GM23338 (cell line): ENCODE measurements around the gene CCDC178. TPM values are rescaled to one million over a fixed set of nuclear protein-coding genes. Genes with fewer than 3 reads are reported as not detected.

Source experiments
- ATAC-seq: fragments of 200-7000 bp; cut with Tn5 transposase; 3 replicates; pipeline ENCODE4 v1.9.1; 2020
- DNase-seq: peaks from one replicate; pipeline ENCODE4 v3.0.0-alpha.2; 2015; ENCODE audit warnings: low spot score
- H2AFZ ChIP-seq: fragments of 200-600 bp; sonication (generic); 2 replicates; pipeline ENCODE4 v1.8.0; 2016; ENCODE audit warnings: antibody characterized with exemption, mild to moderate bottlenecking, moderate library complexity
- H3F3A ChIP-seq: fragments of 200-600 bp; sonication (generic); replicated peaks from 2 replicates; pipeline ENCODE4 v1.8.0; 2017; ENCODE audit warnings: antibody characterized with exemption, mixed run types, low read depth
- H3K27ac ChIP-seq: fragments of 200-600 bp; sonication (generic); 2 replicates; pipeline ENCODE4 v1.6.1; 2016; ENCODE audit warnings: low read depth
- H3K27me3 ChIP-seq: fragments of 200-600 bp; sonication (generic); 2 replicates; pipeline ENCODE4 v1.8.0; 2016; ENCODE audit warnings: mild to moderate bottlenecking, mixed run types, moderate library complexity; ENCODE audit not compliant: insufficient read depth
- H3K36me3 ChIP-seq: fragments of 200-600 bp; sonication (generic); 2 replicates; pipeline ENCODE4 v1.8.0; 2016; ENCODE audit warnings: mild to moderate bottlenecking; ENCODE audit not compliant: insufficient read depth
- H3K4me1 ChIP-seq: fragments of 200-600 bp; sonication (generic); 2 replicates; pipeline ENCODE4 v1.8.0; 2016; ENCODE audit warnings: mild to moderate bottlenecking, moderate library complexity; ENCODE audit not compliant: insufficient read depth
- H3K4me2 ChIP-seq: fragments of 200-600 bp; sonication (generic); 2 replicates; pipeline ENCODE4 v1.7.1; 2017; ENCODE audit warnings: mixed run types
- H3K4me3 ChIP-seq: fragments of 200-600 bp; sonication (generic); 2 replicates; pipeline ENCODE4 v1.6.1; 2016; ENCODE audit warnings: mixed run types
- H3K79me2 ChIP-seq: fragments of 200-600 bp; sonication (generic); replicated peaks from 2 replicates; pipeline ENCODE4 v1.8.0; 2017; ENCODE audit warnings: mild to moderate bottlenecking; ENCODE audit not compliant: insufficient read depth
- H3K9me2 ChIP-seq: fragments of 200-600 bp; sonication (generic); 2 replicates; pipeline ENCODE4 v1.8.0; 2017; ENCODE audit not compliant: insufficient read depth
- H4K20me1 ChIP-seq: fragments of 200-600 bp; sonication (generic); replicated peaks from 2 replicates; pipeline ENCODE4 v1.8.0; 2017; ENCODE audit warnings: mild to moderate bottlenecking; ENCODE audit not compliant: insufficient read depth
- H3K27ac Mint-ChIP-seq: 2 replicates; pipeline ENCODE4 v1.8.0; 2020; ENCODE audit warnings: inconsistent platforms, mild to moderate bottlenecking, moderate library complexity, mixed read lengths
- H3K27me3 Mint-ChIP-seq: 3 replicates; pipeline ENCODE4 v1.8.0; 2022; ENCODE audit warnings: low read depth, mild to moderate bottlenecking, moderate library complexity, mixed read lengths, inconsistent platforms; ENCODE audit not compliant: insufficient read depth, poor library complexity
- H3K36me3 Mint-ChIP-seq: 3 replicates; pipeline ENCODE4 v1.8.0; 2021; ENCODE audit warnings: low read depth, mild to moderate bottlenecking, inconsistent platforms, moderate library complexity, mixed read lengths
- H3K4me1 Mint-ChIP-seq: 3 replicates; pipeline ENCODE4 v1.8.0; 2020; ENCODE audit warnings: mild to moderate bottlenecking, inconsistent platforms, mixed read lengths
- H3K4me3 Mint-ChIP-seq: 3 replicates; pipeline ENCODE4 v1.8.0; 2021; ENCODE audit warnings: moderate library complexity, mild to moderate bottlenecking, inconsistent platforms, mixed read lengths
- H3K9me3 Mint-ChIP-seq: 3 replicates; pipeline ENCODE4 v1.8.0; 2020; ENCODE audit warnings: moderate library complexity, mild to moderate bottlenecking, inconsistent platforms, mixed read lengths
- CREB1 ChIP-seq: fragments of 250-450 bp; sonication (Bioruptor Pico); IDR thresholded peaks from 2 replicates; pipeline ENCODE4 v1.5.0; 2020; ENCODE audit warnings: low read depth, mild to moderate bottlenecking, moderate library complexity
- CTCF ChIP-seq, 2 experiments: fragments of 200-600 bp in 1 of 2; sonication (generic) in 1 of 2; conservative IDR thresholded peaks; 2 replicates each; pipeline versions ENCODE4 v1.5.1 to v1.6.1; 2016 to 2017; ENCODE audit warnings: antibody characterized with exemption in 2 of 2, low read depth in 2 of 2, mild to moderate bottlenecking in 2 of 2, moderate library complexity in 1 of 2
- ETS1 ChIP-seq: IDR thresholded peaks from 2 replicates; pipeline ENCODE4 v1.6.1; 2016; ENCODE audit warnings: antibody characterized with exemption
- EZH2 ChIP-seq: fragments of 200-600 bp; sonication (generic); IDR thresholded peaks from one replicate; pipeline ENCODE4 v1.8.0; 2017; ENCODE audit warnings: antibody characterized with exemption, mild to moderate bottlenecking, low read depth; ENCODE audit not compliant: unreplicated experiment
- JUNB ChIP-seq: IDR thresholded peaks from one replicate; pipeline ENCODE4 v1.6.1; 2016; ENCODE audit warnings: antibody characterized with exemption; ENCODE audit not compliant: unreplicated experiment
- POLR2AphosphoS5 ChIP-seq: IDR thresholded peaks from 2 replicates; pipeline ENCODE4 v1.6.1; 2016; ENCODE audit warnings: antibody characterized with exemption, low read depth
- REST ChIP-seq: IDR thresholded peaks from one replicate; pipeline ENCODE4 v1.6.1; 2018; ENCODE audit warnings: antibody characterized with exemption; ENCODE audit not compliant: unreplicated experiment
- STAT1 ChIP-seq: IDR thresholded peaks from one replicate; pipeline ENCODE4 v1.6.1; 2016; ENCODE audit warnings: antibody characterized with exemption; ENCODE audit not compliant: unreplicated experiment
- ZNF114 ChIP-seq: fragments of 250-450 bp; sonication (Bioruptor Pico); IDR thresholded peaks from 2 replicates; pipeline ENCODE4 v1.5.0; 2020; ENCODE audit warnings: mild to moderate bottlenecking, moderate library complexity
- ZNF331 ChIP-seq: fragments of 250-450 bp; sonication (Bioruptor Pico); IDR thresholded peaks from 2 replicates; pipeline ENCODE4 v1.5.0; 2020; ENCODE audit warnings: low read depth, mild to moderate bottlenecking, moderate library complexity
- polyA plus RNA-seq: library from polyadenylated mRNA; unstranded; fragments of >200 nt; fragmentation: Nextera tagmentation; extraction: Ambion mirVana; gene quantifications from 2 replicates; pipeline ENCODE4 v1.2.1, GENCODE V29; 2016
- total RNA-seq: library from RNA; depleted of rRNA; stranded (reverse); fragments of >200 nt; shearing (Covaris generic); gene quantifications from 2 replicates; pipeline ENCODE4 v1.2.3, GENCODE V29; 2014

The CCDC178 gene
- total and polyA plus RNA-seq, 2 experiments from 2014 or later = 0.17 to 0.24 TPM

GRCh38 chr18:32975501-32975900 lies 465.0 kb downstream of the CCDC178 start:
- Mint-ChIP-seq H3K4me3 (no peak overlapping the region), H3K9me3 (no peaks in the 10 kb centered on the region), H3K27me3 (no peaks in the 10 kb centered on the region), H3K36me3 (no peaks in the 10 kb centered on the region), H3K27ac (no peak overlapping the region), H3K4me1 (peaks cover 7% of the 10 kb centered on the region; the same call in 1 of the 3 replicates)
- H4K20me1 ChIP-seq = no peaks in the 10 kb centered on the region
- no peak overlapping the region for H3K4me3 ChIP-seq
- H3K36me3 ChIP-seq = no peaks in the 10 kb centered on the region
- no peak overlapping the region for H2AFZ ChIP-seq
- DNase-seq (no peak), ATAC-seq (no peak)
- H3K4me2 ChIP-seq = no peak overlapping the region
- no peak overlapping the region for H3K27ac ChIP-seq
- H3F3A ChIP-seq = no peaks in the 10 kb centered on the region
- no peaks in the 10 kb centered on the region for H3K79me2 ChIP-seq
- no peaks in the 10 kb centered on the region for H3K4me1 ChIP-seq
- no peak for TF ChIP-seq JUNB
- TF ChIP-seq CREB1 (CRISPR knock-in tag) = no peak
- TF ChIP-seq ZNF331 (CRISPR knock-in tag) = no peak
- no peak for TF ChIP-seq ZNF114
- no peak for TF ChIP-seq CTCF (conservative IDR thresholded peaks at IDR 0.05; ENCODE audit: low read depth in 2 of 2)
- no peak for TF ChIP-seq EZH2
- no peak for TF ChIP-seq REST
- no peaks in the 10 kb centered on the region for H3K27me3 ChIP-seq
- H3K9me2 ChIP-seq = peaks cover 2% of the 10 kb centered on the region; the same call in 1 of the 2 replicates

GRCh38 chr18:32975163-32975436 lies 465.4 kb downstream of the CCDC178 start:
- no peaks in the 10 kb centered on the region for H3K27me3 Mint-ChIP-seq
- no peaks in the 10 kb centered on the region for H3F3A ChIP-seq
- H2AFZ ChIP-seq = no peak overlapping the region
- H3K9me3 Mint-ChIP-seq = no peaks in the 10 kb centered on the region
- peaks cover 7% of the 10 kb centered on the region; the same call in 1 of the 3 replicates for H3K4me1 Mint-ChIP-seq
- no peak overlapping the region for H3K27ac Mint-ChIP-seq
- no peaks in the 10 kb centered on the region for H3K36me3 Mint-ChIP-seq
- no peaks in the 10 kb centered on the region for H3K4me1 ChIP-seq
- no peak overlapping the region for H3K4me3 Mint-ChIP-seq
- H3K27ac ChIP-seq = no peak overlapping the region
- no peak overlapping the region for H3K4me3 ChIP-seq
- H3K4me2 ChIP-seq = no peak overlapping the region
- H4K20me1 ChIP-seq = no peaks in the 10 kb centered on the region
- no peaks in the 10 kb centered on the region for H3K27me3 ChIP-seq
- ATAC-seq (no peak), DNase-seq (no peak)
- H3K79me2 ChIP-seq = no peaks in the 10 kb centered on the region
- H3K9me2 ChIP-seq = peaks cover 2% of the 10 kb centered on the region; the same call in 1 of the 2 replicates
- no peaks in the 10 kb centered on the region for H3K36me3 ChIP-seq
- no peak for TF ChIP-seq ETS1
- TF ChIP-seq CREB1 (CRISPR knock-in tag) = no peak
- TF ChIP-seq POLR2AphosphoS5 = no peak
- no peak for TF ChIP-seq STAT1
- TF ChIP-seq ZNF114 = no peak
- TF ChIP-seq ZNF331 (CRISPR knock-in tag) = no peak
